GM19035 (cell line): ENCODE results near the gene PCNX3.
"Not testable (repeated sequence)": the region's sequence is repeated elsewhere in the genome, so short reads cannot be mapped to it uniquely, and the experiment has no call there.

ENCODE experiments used
- ATAC-seq: cut with Tn5 transposase; IDR thresholded peaks from one replicate; pipeline ENCODE4 v1.9.1; 2021; ENCODE audit not compliant: unreplicated experiment

Gene PCNX3

DNA sequence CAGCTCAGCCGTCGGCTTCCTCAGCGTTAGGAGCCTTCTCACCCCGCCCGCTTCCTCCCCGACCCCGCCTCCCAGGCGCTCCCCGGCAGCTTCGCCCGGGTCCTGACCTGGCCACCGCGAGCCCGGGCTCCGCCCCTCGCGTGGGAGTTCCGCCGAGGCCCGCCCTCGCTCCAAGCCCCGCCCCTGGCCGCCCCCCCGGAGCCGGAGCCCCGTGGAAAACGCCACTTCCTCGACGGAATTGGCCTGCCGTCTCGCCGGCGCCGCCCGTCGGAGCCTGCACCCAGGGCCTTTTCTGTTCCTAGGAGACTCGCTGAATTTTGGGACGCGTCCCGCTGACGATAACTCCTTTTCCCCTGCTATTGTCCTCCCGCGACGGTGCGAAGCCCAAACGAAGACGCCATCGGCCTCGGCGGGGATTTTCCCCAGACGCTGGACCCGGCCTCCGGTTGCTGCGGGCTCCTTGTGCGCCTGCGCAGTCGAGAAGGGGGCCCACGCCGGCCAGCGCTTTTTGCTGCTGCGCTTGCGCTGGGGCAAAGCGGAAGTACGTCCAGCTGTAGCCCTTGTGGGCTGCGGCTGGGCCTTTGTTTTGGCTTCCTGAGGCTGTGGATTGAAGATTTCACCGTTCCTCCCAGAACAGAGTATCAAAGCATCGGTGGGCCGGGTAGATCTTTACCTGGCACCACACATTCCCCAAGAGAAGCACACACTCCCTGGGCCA, 37.1 kb downstream of the PCNX3 start:
- ATAC-seq: peak; percentile 69

DNA sequence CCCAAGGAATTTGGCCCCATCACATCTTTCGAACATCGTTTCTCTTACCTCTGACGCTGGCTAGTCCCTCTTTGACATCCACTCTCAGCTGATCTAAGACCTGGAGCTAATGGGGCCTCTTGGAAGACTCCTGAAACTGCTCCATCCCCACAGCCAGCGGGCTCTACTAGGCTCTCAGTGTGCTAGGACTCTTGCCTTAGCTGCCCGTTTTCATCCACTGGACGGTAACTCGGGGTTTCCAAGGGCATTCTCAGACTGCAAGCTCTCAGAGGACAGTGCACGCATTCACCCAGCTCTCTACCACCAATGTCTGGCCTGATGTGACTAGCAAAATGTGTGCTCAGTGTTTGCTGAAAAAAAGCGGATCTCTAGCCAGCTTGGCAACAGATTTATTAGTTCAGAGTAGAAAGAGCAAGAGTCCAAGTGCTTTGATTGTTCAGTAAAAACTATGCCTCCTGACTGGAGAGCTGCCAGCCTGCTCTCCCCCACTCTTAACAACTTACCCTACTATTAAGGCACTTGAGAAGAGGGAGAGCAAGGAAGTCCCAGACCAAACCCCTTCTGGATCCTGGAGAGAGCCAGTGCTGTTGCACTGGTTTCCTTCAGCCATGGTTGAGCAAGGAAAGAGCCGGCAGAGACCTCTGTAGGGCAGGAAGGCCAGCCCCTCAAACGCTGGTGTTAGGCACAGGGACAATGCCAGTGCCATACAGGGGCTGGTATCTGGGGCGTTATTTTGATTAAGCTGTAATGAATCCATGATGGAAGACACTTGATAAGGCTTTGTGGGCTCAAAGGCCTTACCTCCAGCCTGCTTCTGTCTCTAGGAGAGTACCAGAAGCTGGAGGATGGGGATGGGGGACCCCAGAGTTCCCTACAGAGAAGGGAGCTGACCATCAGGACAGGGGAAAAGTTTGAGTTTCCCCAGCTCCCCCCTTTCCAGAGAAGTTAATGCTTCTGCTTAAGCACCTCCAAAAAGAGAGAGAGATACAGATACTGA, 38.0 kb downstream of the PCNX3 start:
- ATAC-seq: no peak

DNA sequence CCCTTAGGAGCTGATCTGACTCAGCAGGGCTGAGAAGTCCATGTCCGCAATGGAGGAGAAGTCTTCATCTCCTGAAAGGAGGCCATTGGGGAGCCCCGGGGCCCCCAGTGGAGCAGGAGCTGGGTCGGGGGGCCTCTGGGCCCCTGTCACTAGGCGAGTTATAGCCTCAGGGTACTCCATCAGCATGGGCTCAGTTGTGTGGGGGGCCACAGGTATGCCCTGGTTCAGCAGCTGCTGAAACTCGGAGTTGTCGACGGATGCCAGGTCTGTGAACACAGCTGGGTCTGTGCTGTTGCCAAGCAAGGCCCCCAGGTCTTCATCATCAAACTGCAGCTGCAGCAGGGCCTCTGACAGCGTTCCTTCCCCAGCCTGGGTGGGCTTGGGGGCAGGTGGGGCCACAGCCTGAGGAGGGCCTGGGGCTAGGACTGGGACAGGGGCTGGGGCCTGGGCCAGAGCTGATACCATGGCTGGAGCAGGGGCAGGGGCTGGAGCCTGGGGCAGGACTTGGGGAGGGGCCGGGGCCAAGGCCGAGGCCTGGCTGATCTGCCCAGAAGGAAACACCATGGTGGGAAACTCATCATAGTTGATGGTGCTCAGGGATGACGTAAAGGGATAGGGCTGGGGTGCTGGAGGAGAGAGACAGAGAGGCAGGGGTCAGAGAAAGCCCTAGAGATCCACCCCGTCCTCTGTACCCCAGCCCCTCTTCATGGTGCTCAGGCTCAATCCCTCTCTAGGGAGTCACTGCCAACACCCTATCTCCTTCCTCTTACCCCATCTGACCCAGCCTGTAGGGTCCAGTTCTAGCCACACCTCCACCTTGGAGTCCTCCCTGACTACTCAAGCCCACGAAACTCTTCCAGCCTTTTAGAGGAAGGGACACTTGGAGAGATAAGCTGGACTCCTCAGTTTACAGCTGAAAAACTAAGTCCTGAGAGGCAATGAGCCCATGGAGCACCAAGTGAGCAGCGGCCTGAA, 39.1 kb downstream of the PCNX3 start:
- ATAC-seq: no peak

GRCh38 chr11:65655570-65656332, 40.2 kb downstream of the PCNX3 start:
- no peak for ATAC-seq

- ATAC-seq: no peak
Measured at GRCh38 chr11:65657426-65657825, 41.9 kb downstream of the PCNX3 start.

- ATAC-seq: no peak
Measured at GRCh38 chr11:65658174-65659021, 42.8 kb downstream of the PCNX3 start.

- ATAC-seq: no peak
Measured at GRCh38 chr11:65660038-65660437, 44.5 kb downstream of the PCNX3 start.

GRCh38 chr11:65660908-65661307, 45.3 kb downstream of the PCNX3 start:
- ATAC-seq: not testable (repeated sequence)

- ATAC-seq: no peak
Measured at GRCh38 chr11:65661599-65662246, 46.1 kb downstream of the PCNX3 start.

DNA sequence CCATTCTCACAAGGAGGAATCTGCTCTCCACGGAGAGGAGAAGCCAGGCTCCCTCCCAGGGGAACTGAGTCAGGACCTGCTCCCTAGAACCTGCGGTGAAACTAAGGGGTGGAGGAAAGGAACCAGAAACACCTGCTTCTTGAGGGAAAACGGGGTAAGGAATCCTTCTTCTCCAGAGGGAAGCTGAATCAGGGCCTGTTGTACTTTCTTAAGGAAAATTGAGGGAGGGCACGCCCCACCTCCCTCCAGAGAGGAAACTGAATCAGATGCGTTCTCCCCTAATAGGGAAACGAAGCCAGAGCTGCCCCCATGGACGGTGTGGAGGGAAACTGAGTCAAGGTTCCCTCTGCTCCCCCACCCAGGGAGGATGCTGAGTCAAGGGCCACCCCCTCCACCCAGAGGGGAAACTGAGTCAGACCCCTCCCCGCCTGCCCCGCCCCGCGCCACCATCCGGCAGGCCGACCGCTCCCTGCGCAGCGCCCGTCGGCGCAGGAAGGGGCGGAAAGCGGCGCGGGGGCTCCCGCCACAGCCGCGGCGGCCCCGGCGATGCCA, 46.7 kb downstream of the PCNX3 start:
- ATAC-seq: peak; percentile 18

DNA sequence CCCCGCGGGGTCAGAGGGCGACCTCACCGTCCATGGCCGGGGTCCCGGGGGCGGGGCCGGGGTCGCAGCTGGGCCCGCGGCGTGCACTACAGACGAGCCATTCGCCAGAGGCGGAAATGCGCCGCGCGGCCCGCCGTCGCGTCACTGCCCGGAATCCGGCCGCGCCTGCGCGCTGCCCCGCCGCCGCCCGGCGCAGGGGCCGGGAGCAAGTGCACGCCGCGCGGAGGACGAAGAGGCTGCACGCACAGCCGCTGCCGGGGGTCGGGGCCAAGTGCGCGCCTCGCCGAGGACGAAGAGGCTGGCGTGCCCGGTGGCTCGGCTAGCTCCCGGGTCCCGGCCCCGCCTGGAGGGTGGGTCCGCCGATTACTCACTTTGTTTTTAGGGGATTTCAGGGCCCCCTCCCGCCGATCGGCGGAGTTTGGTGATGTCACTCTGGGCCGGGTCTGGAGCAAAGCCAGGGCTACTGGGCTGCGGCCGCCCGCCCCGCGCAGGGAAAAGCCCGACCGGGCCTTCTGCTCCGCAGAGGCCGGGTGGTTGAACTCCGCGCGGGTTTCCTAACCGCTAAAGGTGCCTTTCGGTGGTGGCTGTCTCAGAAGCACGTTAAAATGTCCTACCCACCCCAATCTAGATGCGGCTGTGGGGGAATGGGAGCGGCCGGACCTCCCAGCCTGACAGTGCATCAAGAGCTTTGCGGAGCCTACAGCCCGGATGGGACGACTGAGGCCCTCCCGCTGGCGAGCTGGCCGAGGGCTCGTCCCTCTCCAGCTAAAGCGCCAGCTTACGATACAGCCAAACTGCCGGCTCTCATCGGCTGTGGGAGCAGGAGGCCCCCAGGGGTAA, 47.4 kb downstream of the PCNX3 start, which contains the start of gene RELA:
Gene RELA, minus strand, starts transcription at position 118 of the 840 bp plus-strand sequence. Its CDS starts 84 bp downstream, at position 34.
- peak; percentile 85 for ATAC-seq

DNA sequence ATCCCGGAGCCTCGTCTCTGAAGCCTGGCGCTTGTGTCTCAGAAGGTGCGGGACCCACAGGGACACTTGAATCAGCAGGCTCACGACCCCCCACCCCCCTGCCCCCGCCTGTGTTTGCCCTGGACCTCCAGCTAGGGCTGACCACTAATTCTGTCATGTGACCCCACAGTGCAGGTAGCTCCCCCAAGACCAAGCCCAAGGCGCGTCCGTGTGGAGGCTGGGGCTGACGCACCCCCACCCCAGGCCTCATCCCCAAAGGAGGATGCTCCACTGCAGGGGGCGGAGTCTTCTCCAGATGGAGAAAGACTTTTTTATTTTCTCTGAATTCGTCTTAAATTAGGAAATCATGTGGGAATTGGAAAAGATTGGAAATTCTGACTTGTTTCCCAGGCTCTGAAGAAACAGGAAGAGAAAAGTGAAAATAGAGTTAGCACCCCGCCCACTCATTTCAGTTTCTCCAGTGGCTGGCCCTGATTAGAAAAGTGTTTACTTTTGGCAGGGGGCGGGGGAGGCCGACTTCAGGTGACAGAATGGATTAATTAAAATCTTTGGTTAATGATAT, 48.1 kb downstream of the PCNX3 start:
- ATAC-seq: peak; percentile 20

- ATAC-seq: no peak
Measured at GRCh38 chr11:65672180-65672860, 56.7 kb downstream of the PCNX3 start.

DNA sequence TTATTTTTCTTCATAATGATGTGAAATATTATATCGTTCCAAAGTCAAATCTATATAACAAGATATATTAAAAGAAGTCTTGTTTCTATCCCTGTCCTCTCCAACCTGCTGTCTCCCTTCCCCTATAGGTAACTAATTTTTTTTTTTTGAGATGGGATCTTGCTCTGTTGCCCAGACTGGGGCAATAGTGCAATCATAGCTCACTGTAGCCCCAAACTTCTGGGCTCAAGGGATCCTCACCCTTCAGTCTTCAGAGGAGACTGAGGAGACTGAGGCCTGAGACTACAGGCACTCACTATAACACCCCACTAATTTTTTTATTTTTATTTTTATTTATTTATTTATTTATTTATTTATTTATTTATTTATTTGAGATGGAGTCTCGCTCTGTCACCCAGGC, 57.4 kb downstream of the PCNX3 start:
- no peak for ATAC-seq

DNA sequence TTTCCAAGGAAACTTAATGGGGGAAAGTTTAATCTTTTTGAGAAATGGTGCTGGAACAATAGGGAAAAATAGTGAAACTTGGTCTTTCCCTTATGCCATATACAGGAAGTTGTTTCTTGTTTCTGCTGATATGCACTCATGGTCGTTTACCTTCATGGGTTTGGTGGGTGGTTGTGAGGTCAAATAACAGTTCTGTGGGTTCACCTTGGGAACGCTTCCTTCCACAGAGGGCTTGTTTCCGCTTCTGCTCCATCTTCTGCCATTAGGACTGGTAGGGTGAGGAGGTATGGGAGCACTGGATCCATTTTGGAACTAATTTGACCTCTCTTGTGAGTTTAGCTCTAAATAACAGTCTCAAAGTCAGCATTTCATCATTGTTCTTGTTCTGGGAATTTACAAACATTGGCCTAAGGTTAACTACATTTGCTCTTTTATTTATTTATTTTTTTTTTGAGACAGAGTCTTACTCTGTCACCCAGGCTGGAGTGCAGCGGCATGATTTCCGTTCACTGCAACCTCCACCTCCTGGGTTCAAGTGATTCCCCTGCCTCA, 64.7 kb downstream of the PCNX3 start:
- ATAC-seq: no peak

DNA sequence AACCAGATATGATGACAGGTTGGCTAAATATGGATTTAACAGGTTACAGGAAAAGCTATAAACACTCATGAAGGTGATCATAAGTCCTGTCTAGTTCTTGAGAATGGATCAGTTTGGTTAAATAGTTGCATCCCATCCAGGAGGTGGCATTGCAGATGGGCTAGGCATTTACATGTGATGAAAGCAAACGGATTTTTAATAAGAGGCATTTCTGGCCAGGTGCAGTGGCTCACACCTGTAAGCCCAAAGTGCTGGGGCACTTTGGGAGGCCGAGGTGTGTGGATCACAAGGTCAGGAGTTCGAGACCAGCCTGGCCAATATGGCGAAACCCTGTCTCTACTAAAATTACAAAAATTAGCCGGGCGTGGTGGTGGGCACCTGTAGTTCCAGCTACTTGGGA, 67.9 kb downstream of the PCNX3 start:
- ATAC-seq: not testable (repeated sequence)
